GM21360 (cell line): ENCODE measurements around the gene TMEM266.

Experiments used
- ATAC-seq: cut with Tn5 transposase; IDR thresholded peaks from one replicate; pipeline ENCODE4 v1.9.1; 2021; ENCODE audit warnings: mild to moderate bottlenecking, moderate library complexity; ENCODE audit not compliant: unreplicated experiment

TMEM266 gene

GRCh38 chr15:76199106-76200082 is 139.6 kb downstream of the TMEM266 start:
- ATAC-seq = no peak

GRCh38 chr15:76200083-76200465 is 140.3 kb downstream of the TMEM266 start:
- no peak for ATAC-seq

- ATAC-seq = no peak
Observed at GRCh38 chr15:76200641-76201105, 140.9 kb downstream of the TMEM266 start.

GRCh38 chr15:76201536-76202255 is 141.9 kb downstream of the TMEM266 start:
- no peak for ATAC-seq

- ATAC-seq = no peak
Observed at GRCh38 chr15:76203346-76204108, 143.7 kb downstream of the TMEM266 start.

GRCh38 chr15:76204109-76204845 is 144.5 kb downstream of the TMEM266 start:
- ATAC-seq = no peak

- no peak for ATAC-seq
Observed at GRCh38 chr15:76204916-76205460, 145.2 kb downstream of the TMEM266 start.

GRCh38 chr15:76206325-76206976 is 146.7 kb downstream of the TMEM266 start:
- no peak for ATAC-seq

- no peak for ATAC-seq
Observed at GRCh38 chr15:76208084-76208785, 148.4 kb downstream of the TMEM266 start.

- ATAC-seq = no peak
Observed at GRCh38 chr15:76208786-76209424, 149.1 kb downstream of the TMEM266 start.

- no peak for ATAC-seq
Observed at GRCh38 chr15:76209523-76209922, 149.7 kb downstream of the TMEM266 start.

- ATAC-seq = no peak
Observed at GRCh38 chr15:76209942-76210341, 150.2 kb downstream of the TMEM266 start.

- no peak for ATAC-seq
Observed at GRCh38 chr15:76215634-76216033, 155.8 kb downstream of the TMEM266 start.

GRCh38 chr15:76217029-76217881 is 157.5 kb downstream of the TMEM266 start:
- no peak for ATAC-seq

- no peak for ATAC-seq
Observed at GRCh38 chr15:76217882-76218217, 158.1 kb downstream of the TMEM266 start.

- no peak for ATAC-seq
Observed at GRCh38 chr15:76221085-76221767, 161.4 kb downstream of the TMEM266 start.

GRCh38 chr15:76222159-76222558 is 162.4 kb downstream of the TMEM266 start:
- no peak for ATAC-seq
